Panc1 (cell line): Measurements from ENCODE around the gene SHISAL1. TPM values are rescaled to one million over a fixed set of nuclear protein-coding genes. Genes with fewer than 3 reads are reported as not detected.

Source experiments
- ATAC-seq: fragments of 200-7000 bp; cut with Tn5 transposase; 2 replicates; pipeline ENCODE4 v1.9.1; 2020; ENCODE audit warnings: mild to moderate bottlenecking, moderate library complexity
- BruUV-seq: library from RNA; stranded (reverse); fragments of 400-500 nt; replicated peaks from 2 replicates; lab custom pipeline; 2021; lab: Mats Ljungman, UMichigan
- CTCF ChIA-PET: fragments of 300-600 bp; sonication (Branson Sonifier 250); formaldehyde crosslinking; loops from one replicate; lab custom pipeline; 2022; ENCODE audit warnings: antibody characterized with exemption; lab: Charles Lee
- POLR2A ChIA-PET: fragments of 300-600 bp; sonication (Branson Sonifier 250); formaldehyde crosslinking; loops from one replicate; lab custom pipeline; 2022; ENCODE audit warnings: antibody characterized with exemption; lab: Charles Lee
- DNase-seq: peaks from one replicate; pipeline ENCODE4 v3.0.0-alpha.2; 2010; ENCODE audit warnings: low read depth, low spot score
- H3K27ac ChIP-seq: 2 replicates; pipeline ENCODE4 v1.5.1; 2011; ENCODE audit warnings: mild to moderate bottlenecking, low read length, inconsistent platforms
- H3K27me3 ChIP-seq: fragments of 200-500 bp; sonication (Bioruptor generic); 2 replicates; pipeline ENCODE4 v1.6.0; 2014; ENCODE audit warnings: low read length, inconsistent platforms; ENCODE audit not compliant: control insufficient read depth, insufficient read depth
- H3K36me3 ChIP-seq: fragments of 200-500 bp; sonication (Bioruptor generic); 2 replicates; pipeline ENCODE4 v1.5.1; 2014; ENCODE audit warnings: inconsistent platforms, mild to moderate bottlenecking, low read length, moderate library complexity; ENCODE audit not compliant: control insufficient read depth, insufficient read depth
- H3K4me1 ChIP-seq: 2 replicates; pipeline ENCODE4 v1.5.1; 2011; ENCODE audit warnings: inconsistent platforms, mild to moderate bottlenecking, low read length, moderate library complexity; ENCODE audit not compliant: control insufficient read depth, insufficient read depth
- H3K4me3 ChIP-seq, 2 experiments: 2 replicates each; pipeline ENCODE4 v1.5.1; 2011 to 2012; ENCODE audit warnings: low read depth in 2 of 2, low read length in 2 of 2, mild to moderate bottlenecking in 2 of 2, inconsistent platforms in 1 of 2, moderate library complexity in 1 of 2
- H3K9me3 ChIP-seq: fragments of 200-500 bp; sonication (Bioruptor generic); 2 replicates; pipeline ENCODE4 v1.5.1; 2014; ENCODE audit warnings: low read depth, mild to moderate bottlenecking, inconsistent platforms, low read length, moderate library complexity; ENCODE audit not compliant: control insufficient read depth, insufficient read depth
- CTCF ChIP-seq: fragments of 450-650 bp; IDR thresholded peaks from 2 replicates; pipeline ENCODE4 v1.5.1; 2017; ENCODE audit warnings: mild to moderate bottlenecking
- POLR2AphosphoS5 ChIP-seq: IDR thresholded peaks from 2 replicates; pipeline ENCODE4 v1.6.1; 2012; ENCODE audit warnings: mild to moderate bottlenecking, low read depth, low read length, moderate library complexity
- REST ChIP-seq, 2 experiments: IDR thresholded peaks; 2 replicates each; pipeline ENCODE4 v1.6.1; 2011 to 2012; ENCODE audit warnings: low read depth in 2 of 2, control low read depth in 1 of 2, low read length in 1 of 2, mild to moderate bottlenecking in 1 of 2, moderate library complexity in 1 of 2; ENCODE audit not compliant: insufficient read depth in 1 of 2
- SIN3A ChIP-seq: IDR thresholded peaks from 2 replicates; pipeline ENCODE4 v1.6.1; 2012; ENCODE audit warnings: low read depth, mild to moderate bottlenecking, low read length, moderate library complexity, borderline replicate concordance; ENCODE audit not compliant: insufficient read depth
- TCF7L2 ChIP-seq: IDR thresholded peaks from 2 replicates; pipeline ENCODE4 v1.6.1; 2011; ENCODE audit warnings: mild to moderate bottlenecking, low read depth, low read length, inconsistent platforms
- in situ Hi-C: cut with HindIII; loops from 2 replicates; pipeline ENCODE4 v1.10.0; 2016; ENCODE audit warnings: low sequenced_read_pairs, low pct_unique_long_range_greater_than_20kb
- intact Hi-C: fragments of 100-400 bp; cut with micrococcal nuclease; formaldehyde crosslinking; loops from one replicate; pipeline ENCODE4 v1.10.0; 2022; ENCODE audit not compliant: unreplicated experiment
- total RNA-seq: library from RNA; stranded (reverse); gene quantifications from one replicate; pipeline ENCODE4 v1.2.1, GENCODE V29; 2021; ENCODE audit not compliant: unreplicated experiment

The SHISAL1 gene
- total RNA-seq, 1 experiment from 2014 or later, result 1.2 TPM

- Histone ChIP-seq H3K27me3 (no peaks in the 10 kb centered on the region), H3K4me1 (no peaks in the 10 kb centered on the region), H3K36me3 (no peaks in the 10 kb centered on the region), H3K27ac (no peak overlapping the region), H3K4me3 (no peak overlapping the region), H3K9me3 (no peaks in the 10 kb centered on the region)
- intact Hi-C loops, result no loop called here
- no TSS peak for BruUV-seq
- ATAC-seq, result no peak
- ChIA-PET CTCF (no interaction called here), POLR2A (no interaction called here)
- in situ Hi-C loops, result no loop called here
- DNase-seq, result no peak
- no peak for TF ChIP-seq REST (IDR thresholded peaks at IDR 0.05; ENCODE audit: insufficient read depth in 1 of 2, low read depth in 2 of 2, low read length in 1 of 2)
Measured at GRCh38 chr22:44263547-44263946, 49.2 kb downstream of the SHISAL1 start.

GRCh38 chr22:44261861-44262595 is 50.7 kb downstream of the SHISAL1 start:
- Histone ChIP-seq H3K27me3 (no peaks in the 10 kb centered on the region), H3K9me3 (no peaks in the 10 kb centered on the region), H3K27ac (no peak overlapping the region), H3K4me3 (no peak overlapping the region), H3K36me3 (no peaks in the 10 kb centered on the region), H3K4me1 (no peaks in the 10 kb centered on the region)
- intact Hi-C loops, result no loop called here
- TF ChIP-seq TCF7L2 (no peak), REST (IDR thresholded peaks at IDR 0.05; ENCODE audit: insufficient read depth in 1 of 2, low read depth in 2 of 2, low read length in 1 of 2) (no peak), SIN3A (no peak), POLR2AphosphoS5 (no peak), CTCF (no peak)
- in situ Hi-C loops, result no loop called here
- ATAC-seq (no peak), DNase-seq (no peak)
- CTCF ChIA-PET, result no interaction called here
- BruUV-seq, result no TSS peak
- POLR2A ChIA-PET, result no interaction called here
